Non-pigmented ciliary epithelial cell (primary cell): ENCODE results near the gene MS4A4A.
"Not testable (repeated sequence)": the region's sequence is repeated elsewhere in the genome, so short reads cannot be mapped to it uniquely, and the experiment has no call there.

ENCODE experiments used
- DNase-seq: peaks from one replicate; pipeline ENCODE4 v3.0.0-alpha.2; 2010; ENCODE audit warnings: low read depth

Gene MS4A4A

GRCh38 chr11:60301884-60302283 lies 21.4 kb downstream of the MS4A4A start:
- not testable (repeated sequence) for DNase-seq

GRCh38 chr11:60303661-60304060 lies 23.2 kb downstream of the MS4A4A start:
- DNase-seq = no peak

DNA sequence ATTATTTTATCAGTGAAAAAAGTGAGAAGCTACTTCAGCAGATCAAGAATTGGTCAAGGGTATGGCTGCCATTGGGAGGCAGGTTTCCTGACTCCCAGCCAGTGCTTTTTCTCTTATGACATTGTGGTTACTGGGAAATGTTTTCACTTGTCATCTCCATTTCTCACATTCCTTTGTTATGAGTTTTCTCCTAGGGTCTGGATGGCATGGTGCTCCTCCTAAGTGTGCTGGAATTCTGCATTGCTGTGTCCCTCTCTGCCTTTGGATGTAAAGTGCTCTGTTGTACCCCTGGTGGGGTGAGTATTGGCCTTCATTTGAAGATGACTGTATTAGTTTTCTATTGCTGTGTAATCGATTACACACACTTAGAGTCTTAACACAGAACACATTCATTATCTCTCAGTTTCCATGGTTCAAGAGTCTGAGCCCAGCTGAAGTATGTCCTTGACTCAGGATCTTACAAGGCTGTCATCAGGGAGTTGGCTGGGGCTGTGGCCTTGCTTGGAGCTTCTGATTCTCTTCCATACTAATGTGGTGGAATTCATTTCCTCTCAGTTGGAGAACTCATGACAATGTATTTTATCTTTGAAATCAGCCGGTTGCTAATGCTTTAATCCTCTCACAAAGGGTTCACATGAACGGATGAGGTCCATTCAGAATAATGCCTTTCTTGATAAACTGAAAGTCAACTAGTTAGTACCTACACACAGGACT lies 25.6 kb downstream of the MS4A4A start:
- DNase-seq = no peak

DNA sequence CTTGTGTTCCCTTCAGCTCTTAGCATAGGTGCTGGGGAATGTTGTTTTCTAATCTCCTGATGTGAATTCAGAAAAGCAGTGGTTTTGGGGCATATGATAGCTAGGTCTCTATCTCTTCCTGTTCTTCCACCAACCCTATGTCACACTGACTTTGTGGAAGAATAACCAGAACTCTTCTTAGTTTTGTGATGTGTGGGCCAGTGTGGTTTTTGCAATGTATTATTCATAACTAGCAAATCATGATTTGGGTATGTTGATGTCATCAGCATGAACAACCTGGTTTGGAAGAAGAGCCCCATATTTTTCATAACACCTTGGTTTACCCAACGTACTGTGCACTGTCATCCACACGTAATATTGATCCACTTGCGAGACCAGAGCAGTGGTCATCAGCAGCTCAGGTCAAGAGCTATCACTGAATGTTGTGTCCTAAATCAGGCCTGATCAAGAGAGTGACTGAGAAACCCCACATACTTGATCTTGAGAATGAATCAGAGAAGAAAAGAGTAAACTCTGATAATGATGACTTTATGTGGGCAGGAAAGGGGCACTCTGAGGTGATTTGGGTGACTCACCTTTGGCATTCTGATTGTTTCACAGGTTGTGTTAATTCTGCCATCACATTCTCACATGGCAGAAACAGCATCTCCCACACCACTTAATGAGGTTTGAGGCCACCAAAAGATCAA lies 27.2 kb downstream of the MS4A4A start:
- DNase-seq = no peak

DNA sequence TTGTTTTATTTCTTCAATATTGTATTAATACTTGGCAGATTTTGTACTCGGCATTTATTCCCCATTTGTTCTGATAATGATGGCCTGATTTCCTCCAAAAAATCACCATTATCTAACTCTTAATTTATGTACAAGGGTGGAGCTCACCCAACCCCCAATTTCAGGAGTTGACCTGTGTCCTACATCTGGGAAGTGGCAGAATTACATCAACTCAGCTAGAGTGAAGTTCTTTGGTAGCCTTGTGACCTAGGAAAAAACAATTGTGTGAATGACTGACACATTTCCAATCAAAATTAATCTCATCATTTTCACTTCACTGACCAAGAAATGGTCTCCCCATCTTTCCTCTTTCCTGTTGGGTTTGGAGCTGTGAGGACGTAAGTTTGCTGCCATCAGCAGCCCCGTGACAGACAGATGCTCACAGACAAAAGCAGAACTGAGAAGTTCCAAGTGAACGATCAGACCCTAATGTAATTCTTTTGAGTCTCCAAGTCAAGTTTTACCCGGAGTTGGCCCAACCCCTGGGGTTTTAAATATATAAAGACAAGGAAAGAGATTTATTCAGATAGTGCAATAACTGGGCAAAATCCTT lies 30.0 kb downstream of the MS4A4A start:
- DNase-seq = no peak

DNA sequence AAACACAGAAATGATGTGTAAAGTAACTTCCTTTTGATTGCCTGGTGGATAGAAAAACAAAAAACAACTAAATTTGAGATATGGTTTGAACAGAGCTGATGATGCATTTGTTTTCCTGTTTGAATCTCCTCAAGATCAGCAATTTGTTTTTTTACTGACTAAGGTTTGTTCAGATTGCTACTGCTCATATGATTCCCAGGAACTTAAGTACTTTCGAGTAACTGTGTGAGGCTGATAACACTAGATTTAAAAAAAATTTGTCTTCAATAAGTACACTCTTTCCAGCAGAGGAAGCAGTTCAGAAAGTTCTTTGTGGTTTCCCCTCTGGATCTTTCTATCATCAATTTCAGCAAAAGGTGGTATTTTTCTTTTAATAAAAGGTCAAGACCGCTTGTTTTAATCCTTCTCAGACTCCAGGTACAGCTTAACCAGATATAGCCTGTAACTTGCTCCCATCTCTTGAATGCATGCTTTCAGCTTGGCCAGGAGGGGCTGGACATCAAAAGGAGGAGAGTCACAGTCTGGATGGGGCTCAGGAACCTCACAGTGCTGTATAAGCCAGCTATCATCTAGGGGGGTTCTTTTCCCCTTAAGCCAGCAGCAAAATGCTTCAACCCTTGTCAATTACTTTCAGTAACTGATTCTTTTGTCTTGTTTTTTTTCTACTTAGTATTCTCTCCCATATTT lies 34.3 kb downstream of the MS4A4A start:
- no peak for DNase-seq

GRCh38 chr11:60315871-60316270 lies 35.4 kb downstream of the MS4A4A start:
- no peak for DNase-seq

DNA sequence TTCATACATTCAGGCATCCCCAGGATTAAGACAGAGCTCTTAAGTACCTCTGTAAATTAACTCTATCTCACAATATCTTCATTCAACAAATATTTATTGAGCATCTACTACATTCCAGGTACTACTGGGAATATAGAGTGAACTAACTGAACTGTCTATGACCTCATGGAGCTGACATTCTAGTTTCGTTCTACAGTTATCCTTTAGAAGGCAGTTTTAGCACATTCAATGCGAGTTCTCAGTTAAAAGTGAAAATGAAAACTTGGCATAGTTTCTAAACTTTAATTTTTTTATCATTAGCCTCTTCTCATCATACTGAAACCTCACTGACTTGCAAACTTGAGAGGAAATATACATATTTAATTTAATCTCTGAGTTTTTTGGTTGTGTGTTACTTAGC lies 35.9 kb downstream of the MS4A4A start:
- DNase-seq = no peak

DNA sequence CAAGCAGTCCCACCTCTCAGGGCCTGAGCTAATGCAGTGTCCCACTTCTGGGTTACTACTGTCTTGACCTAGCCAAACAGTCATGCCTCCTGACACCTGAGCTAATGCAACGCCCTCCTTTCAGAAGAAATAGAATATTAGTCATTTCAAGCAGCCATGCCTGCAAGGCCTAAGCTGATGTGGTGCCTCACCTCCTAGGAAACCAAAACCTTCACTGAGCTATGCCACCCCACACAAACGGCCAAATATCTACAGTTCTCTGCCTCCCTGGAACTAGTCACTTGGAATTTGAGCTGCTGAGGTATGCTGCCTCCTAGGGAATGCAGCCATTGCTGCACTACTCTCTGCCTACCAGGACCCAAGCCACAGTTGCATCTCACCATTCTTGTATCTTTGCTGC lies 38.3 kb downstream of the MS4A4A start:
- no peak for DNase-seq

DNA sequence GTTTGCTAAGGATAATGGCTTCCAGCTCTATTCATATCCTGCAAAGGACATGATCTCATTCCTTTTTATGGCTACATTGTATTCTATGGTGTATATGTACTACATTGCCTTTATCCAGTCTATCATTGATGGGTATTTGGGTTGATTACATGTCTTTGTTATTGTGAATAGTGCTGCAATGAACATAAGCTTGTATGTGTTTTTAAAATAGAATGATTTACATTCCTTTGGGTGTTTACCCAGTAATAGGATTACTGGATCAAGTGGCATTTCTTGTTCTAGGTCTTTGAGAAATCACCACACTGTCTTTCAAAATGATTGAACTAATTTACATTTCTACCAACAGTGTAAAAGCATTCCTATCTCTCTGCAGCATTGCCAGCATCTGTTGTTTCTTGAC lies 40.6 kb downstream of the MS4A4A start:
- DNase-seq = no peak

- DNase-seq = no peak
Measured at GRCh38 chr11:60326955-60327354, 46.5 kb downstream of the MS4A4A start, which contains the start of gene MS4A6E. Gene MS4A6E (plus strand): TSS chr11:60327255. CDS start chr11:60334896, 7,641 bp downstream.

- no peak for DNase-seq
Measured at GRCh38 chr11:60328460-60328859, 48.0 kb downstream of the MS4A4A start.

DNA sequence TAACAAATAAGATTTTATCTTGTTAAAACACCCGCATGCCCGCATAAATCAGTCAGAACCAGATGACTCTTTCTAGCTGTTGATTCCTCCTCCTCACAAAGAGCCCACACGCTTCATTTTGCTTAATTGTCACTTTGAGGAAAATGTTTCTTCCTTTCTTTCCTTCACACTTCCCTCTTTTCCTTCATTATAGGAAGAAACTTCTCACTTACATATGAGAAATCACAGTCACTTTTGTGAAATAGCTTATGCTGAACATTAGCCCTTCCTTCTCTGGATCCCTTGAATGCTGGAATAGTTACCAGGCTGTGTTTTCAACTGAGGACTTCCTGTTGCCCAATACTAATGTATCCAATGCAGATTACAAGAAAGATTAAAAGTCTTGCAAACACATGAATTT lies 52.4 kb downstream of the MS4A4A start:
- DNase-seq = no peak

GRCh38 chr11:60334005-60334620 lies 53.6 kb downstream of the MS4A4A start:
- no peak for DNase-seq

GRCh38 chr11:60336767-60337391 lies 56.4 kb downstream of the MS4A4A start:
- no peak for DNase-seq

GRCh38 chr11:60338053-60338452 lies 57.6 kb downstream of the MS4A4A start:
- DNase-seq = no peak

DNA sequence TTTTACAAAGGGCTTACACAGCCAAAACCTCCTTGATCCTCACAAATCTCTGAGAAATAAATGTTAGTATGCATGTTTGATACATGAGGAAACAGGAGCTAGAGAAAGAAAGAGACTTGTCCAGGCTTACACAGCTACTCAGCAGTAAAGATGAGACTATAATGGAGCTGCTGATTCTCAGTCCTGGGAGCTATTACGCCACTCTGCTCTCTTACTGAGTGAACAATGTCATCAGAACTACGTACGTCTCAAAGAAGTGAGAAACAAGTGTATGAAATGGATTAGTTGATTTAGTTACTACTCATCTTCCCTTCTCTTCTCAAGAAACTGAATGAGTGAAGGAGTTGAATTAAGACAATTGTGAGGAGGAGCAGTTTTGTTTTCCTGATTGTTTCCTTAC lies 58.9 kb downstream of the MS4A4A start:
- no peak for DNase-seq

DNA sequence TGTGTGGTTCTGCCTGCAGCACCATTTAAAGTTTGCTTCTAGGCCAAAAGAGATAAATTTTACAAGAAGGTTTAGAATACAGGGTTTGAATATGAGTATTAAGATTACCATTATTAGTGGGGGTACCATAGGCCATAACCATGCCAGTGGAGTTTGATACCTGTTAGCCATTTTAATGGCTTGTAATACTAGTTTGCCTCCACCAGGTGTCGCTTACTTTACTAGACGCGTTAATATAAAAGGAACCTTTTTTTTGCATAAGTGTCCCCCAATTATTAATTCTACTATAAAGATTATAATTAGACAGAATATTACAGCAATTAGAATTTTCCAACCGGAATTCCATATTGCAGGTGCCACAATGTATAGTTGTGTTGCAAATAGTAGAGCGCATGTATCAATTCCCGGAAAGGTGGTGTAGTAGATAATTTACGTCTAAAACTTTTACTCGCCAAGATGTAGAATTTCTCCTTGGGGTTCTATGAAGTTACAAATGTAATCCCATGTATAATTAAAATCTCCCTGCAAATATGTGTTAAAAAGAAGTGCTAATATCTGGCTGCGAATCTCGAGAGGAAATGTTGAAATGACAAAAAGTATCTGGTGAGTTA lies 62.7 kb downstream of the MS4A4A start:
- no peak for DNase-seq

GRCh38 chr11:60344146-60344545 lies 63.7 kb downstream of the MS4A4A start:
- DNase-seq = no peak

- no peak for DNase-seq
Measured at GRCh38 chr11:60345489-60345888, 65.0 kb downstream of the MS4A4A start.

- no peak for DNase-seq
Measured at GRCh38 chr11:60347084-60347797, 66.8 kb downstream of the MS4A4A start.
